DMS153 treated with DMSO at 0.1 percent for 48 hours (cell line): ENCODE data around the gene PRKCZ.

Experiments
- DNase-seq: peaks from one replicate; lab custom pipeline; 2025; ENCODE audit not compliant: unreplicated experiment; lab: John Stamatoyannopoulos, UW

The PRKCZ gene

GRCh38 chr1:2189459-2190425, 139.5 kb downstream of the PRKCZ start:
- DNase-seq, result peak; percentile 100

- DNase-seq, result no peak
These were observed 140.3 kb downstream of the PRKCZ start for GRCh38 chr1:2190491-2190976.

GRCh38 chr1:2192031-2192995, 142.1 kb downstream of the PRKCZ start:
- no peak for DNase-seq

GRCh38 chr1:2193514-2194281, 143.5 kb downstream of the PRKCZ start:
- DNase-seq, result no peak

- peak; percentile 74 for DNase-seq
These were observed 144.2 kb downstream of the PRKCZ start, which contains the start of gene FAAP20 for GRCh38 chr1:2194319-2194897. FAAP20 (minus strand) TSS chr1:2194772; CDS start chr1:2194749, 23 bp downstream.

- DNase-seq, result peak; percentile 97
These were observed 144.9 kb downstream of the PRKCZ start for GRCh38 chr1:2194898-2195673.

GRCh38 chr1:2195785-2196184, 145.6 kb downstream of the PRKCZ start:
- no peak for DNase-seq

GRCh38 chr1:2196901-2197638, 146.9 kb downstream of the PRKCZ start:
- DNase-seq, result no peak

GRCh38 chr1:2197707-2198165, 147.5 kb downstream of the PRKCZ start:
- no peak for DNase-seq

- no peak for DNase-seq
These were observed 148.4 kb downstream of the PRKCZ start for GRCh38 chr1:2198571-2198970.

GRCh38 chr1:2199042-2199810, 149.0 kb downstream of the PRKCZ start:
- peak; percentile 90 for DNase-seq

GRCh38 chr1:2200308-2200943, 150.2 kb downstream of the PRKCZ start:
- no peak for DNase-seq

- DNase-seq, result no peak
These were observed 150.9 kb downstream of the PRKCZ start for GRCh38 chr1:2201062-2201461.

- no peak for DNase-seq
These were observed 151.9 kb downstream of the PRKCZ start for GRCh38 chr1:2202008-2202575.

- no peak for DNase-seq
These were observed 152.8 kb downstream of the PRKCZ start for GRCh38 chr1:2202843-2203601.

GRCh38 chr1:2203671-2204414, 153.6 kb downstream of the PRKCZ start:
- DNase-seq, result no peak
